HCT116 (cell line): ENCODE measurements around the gene ZFR. TPM values are rescaled to one million over a fixed set of nuclear protein-coding genes. Genes with fewer than 3 reads are reported as not detected.
A peak's percentile ranks its signal among the peaks of the same experiment; 100 is the strongest.

Experiments used
- ATAC-seq: fragments of 200-7000 bp; cut with Tn5 transposase; 2 replicates; pipeline ENCODE4 v1.9.1; 2020; ENCODE audit warnings: mild to moderate bottlenecking, moderate library complexity
- BruUV-seq: library from RNA; stranded (reverse); fragments of 400-500 nt; replicated peaks from 2 replicates; lab custom pipeline; 2021; lab: Mats Ljungman, UMichigan
- CTCF ChIA-PET: fragments of 300-600 bp; sonication (Branson Sonifier 250); formaldehyde crosslinking; loops from one replicate; lab custom pipeline; 2021; ENCODE audit warnings: antibody characterized with exemption; lab: Charles Lee
- POLR2A ChIA-PET: fragments of 300-600, 350-600 bp; sonication (Branson Sonifier 250); formaldehyde crosslinking; loops from one replicate; lab custom pipeline; 2021; ENCODE audit warnings: antibody characterized with exemption; lab: Charles Lee
- RAD21 ChIA-PET, 2 experiments: fragments of 300-600 bp; sonication (Branson Sonifier 250); formaldehyde crosslinking; loops; one replicate each; lab custom pipeline; 2023; ENCODE audit warnings: low total read pairs in 2 of 2; ENCODE audit not compliant: uncharacterized antibody in 2 of 2, unreplicated experiment in 2 of 2, low non-redundant PET in 1 of 2; lab: Charles Lee
- DNase-seq: peaks from one replicate; pipeline ENCODE4 v3.0.0-alpha.2; 2010; ENCODE audit warnings: low read depth, low spot score
- H2AFZ ChIP-seq: fragments of 200-600 bp; shearing (Covaris generic), sonication (generic); 2 replicates; pipeline ENCODE4 v1.6.1; 2017; ENCODE audit warnings: low read depth, mixed run types, mixed read lengths, antibody characterized with exemption, low read length; ENCODE audit not compliant: poor library complexity, severe bottlenecking
- H3K27ac ChIP-seq: 2 replicates; pipeline ENCODE4 v1.5.1; 2012; ENCODE audit warnings: low read depth, low read length
- H3K27me3 ChIP-seq: fragments of 200-600 bp; sonication (generic); 2 replicates; pipeline ENCODE4 v1.6.1; 2016; ENCODE audit warnings: mixed run types, low read length, mixed read lengths; ENCODE audit not compliant: insufficient read depth
- H3K36me3 ChIP-seq, 2 experiments: fragments of 200-500 bp in 1 of 2; fragments of 200-600 bp in 1 of 2; sonication (Bioruptor generic) in 1 of 2; sonication (generic) in 1 of 2; 2 replicates each; pipeline versions ENCODE4 v1.5.1 to v1.6.1; 2014 to 2016; ENCODE audit warnings: low read length in 2 of 2, inconsistent platforms in 1 of 2, mixed read lengths in 1 of 2, mixed run types in 1 of 2; ENCODE audit not compliant: insufficient read depth in 2 of 2, control insufficient read depth in 1 of 2
- H3K4me1 ChIP-seq, 2 experiments: fragments of 200-600 bp in 1 of 2; sonication (generic) in 1 of 2; 2 replicates each; pipeline versions ENCODE4 v1.5.1 to v1.6.1; 2012 to 2017; ENCODE audit warnings: low read length in 2 of 2, inconsistent platforms in 1 of 2, mild to moderate bottlenecking in 1 of 2, mixed read lengths in 1 of 2, mixed run types in 1 of 2, moderate library complexity in 1 of 2; ENCODE audit not compliant: insufficient read depth in 2 of 2, control insufficient read depth in 1 of 2
- H3K4me2 ChIP-seq: fragments of 200-600 bp; sonication (generic); 2 replicates; pipeline ENCODE4 v1.6.1; 2017; ENCODE audit warnings: mixed run types, low read length, mixed read lengths
- H3K4me3 ChIP-seq, 2 experiments: fragments of 200-600 bp in 1 of 2; sonication (generic) in 1 of 2; replicated peaks in 1 of 2; 2 replicates each; pipeline ENCODE4 v1.5.1; 2011 to 2016; ENCODE audit warnings: low read length in 2 of 2, control low read depth in 1 of 2, low read depth in 1 of 2, mild to moderate bottlenecking in 1 of 2, mixed read lengths in 1 of 2, mixed run types in 1 of 2
- H3K79me2 ChIP-seq: fragments of 200-600 bp; sonication (generic); 2 replicates; pipeline ENCODE4 v1.6.1; 2017; ENCODE audit warnings: mild to moderate bottlenecking, mixed run types, low read length, moderate library complexity, mixed read lengths; ENCODE audit not compliant: insufficient read depth
- H3K9ac ChIP-seq: fragments of 200-600 bp; sonication (generic); 2 replicates; pipeline ENCODE4 v1.6.1; 2016; ENCODE audit warnings: low read length, mixed read lengths
- H3K9me2 ChIP-seq: fragments of 200-600 bp; sonication (generic), shearing (Covaris generic); 2 replicates; pipeline ENCODE4 v1.6.1; 2017; ENCODE audit warnings: mixed run types, mild to moderate bottlenecking, moderate library complexity; ENCODE audit not compliant: insufficient read depth
- H3K9me3 ChIP-seq, 2 experiments: fragments of 200-500 bp in 1 of 2; fragments of 200-600 bp in 1 of 2; sonication (Bioruptor generic) in 1 of 2; sonication (generic) in 1 of 2; 2 replicates each; pipeline ENCODE4 v1.6.1; 2014 to 2017; ENCODE audit warnings: low read length in 2 of 2, mixed read lengths in 2 of 2, inconsistent platforms in 1 of 2, low read depth in 1 of 2, mild to moderate bottlenecking in 1 of 2, mixed run types in 1 of 2, moderate library complexity in 1 of 2; ENCODE audit not compliant: control insufficient read depth in 1 of 2, insufficient read depth in 1 of 2
- H4K20me1 ChIP-seq: fragments of 200-600 bp; sonication (generic), shearing (Covaris generic); 2 replicates; pipeline ENCODE4 v1.6.1; 2017; ENCODE audit warnings: mixed run types, mild to moderate bottlenecking, moderate library complexity; ENCODE audit not compliant: insufficient read depth
- POLR2AphosphoS5 ChIP-seq: IDR thresholded peaks from 2 replicates; pipeline ENCODE4 v1.6.1; 2011; ENCODE audit warnings: mild to moderate bottlenecking, low read depth, low read length, moderate library complexity
- RAD21 ChIP-seq: IDR thresholded peaks from 2 replicates; pipeline ENCODE4 v1.6.1; 2012; ENCODE audit warnings: low read depth, mild to moderate bottlenecking
- intact Hi-C: fragments of 100-400 bp; cut with micrococcal nuclease; formaldehyde crosslinking; loops from 2 replicates; pipeline ENCODE4 v1.10.0; 2022
- total RNA-seq: library from RNA; stranded (reverse); gene quantifications from one replicate; pipeline ENCODE4 v1.2.1, GENCODE V29; 2021; ENCODE audit not compliant: unreplicated experiment
- TF ChIP-seq, protein P1 (sequence below): IDR thresholded peaks from 2 replicates; pipeline ENCODE4 v1.6.1; 2012
- TF ChIP-seq, protein P2 (sequence below), 3 experiments: fragments of 200-600 bp in 1 of 3; sonication (generic) in 1 of 3; IDR thresholded peaks in 2 of 3; conservative IDR thresholded peaks in 1 of 3; 2 replicates each; pipeline ENCODE4 v1.5.1; 2012 to 2017; ENCODE audit warnings: low read depth in 2 of 3, low read length in 2 of 3, antibody characterized with exemption in 1 of 3, borderline replicate concordance in 1 of 3, control low read depth in 1 of 3, mild to moderate bottlenecking in 1 of 3, mixed read lengths in 1 of 3, mixed run types in 1 of 3, moderate library complexity in 1 of 3; ENCODE audit not compliant: insufficient read depth in 1 of 3

Gene ZFR
- total RNA-seq, 1 experiment from 2014 or later, result 65.7 TPM

DNA sequence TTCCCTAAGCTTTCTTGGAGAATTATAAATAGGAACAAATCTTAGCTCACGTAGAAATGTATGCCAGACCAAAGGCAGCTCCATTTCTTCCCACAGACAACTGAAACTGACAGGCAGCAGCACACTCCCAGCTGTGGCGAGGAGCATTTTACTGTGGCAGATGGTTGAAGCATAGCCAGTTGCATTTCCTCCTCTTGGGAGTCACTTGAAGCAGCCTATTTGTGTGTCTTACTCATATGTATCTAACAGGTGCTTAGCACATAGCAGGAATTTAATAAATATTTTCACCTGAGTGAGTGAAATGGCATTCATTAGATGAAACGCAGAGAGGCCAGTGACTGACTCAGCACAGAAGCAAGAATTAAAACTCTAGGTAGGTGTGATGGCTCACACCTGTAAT, 119.5 kb downstream of the ZFR start:
- RAD21 ChIA-PET, result no interaction called here
- POLR2A ChIA-PET, result no interaction called here
- H3K4me2 ChIP-seq, result no peak overlapping the region
- CTCF ChIA-PET, result no interaction called here
- DNase-seq (no peak), ATAC-seq (no peak)
- H3K9ac ChIP-seq, result no peak overlapping the region
- H3K27ac ChIP-seq, result no peak overlapping the region
- no peaks in the 10 kb centered on the region for H4K20me1 ChIP-seq
- no TSS peak for BruUV-seq
- H3K27me3 ChIP-seq, result no peaks in the 10 kb centered on the region
- H3K9me3 ChIP-seq, result peaks cover 0 to 3% of the 10 kb centered on the region in 2 experiments; a peak in 1 of 4 replicates
- no peak overlapping the region for H3K4me3 ChIP-seq
- intact Hi-C loops, result loop anchor here (5.0 kb wide), 2 partner anchors 153 to 498 kb away; partner anchors contain the start of gene GOLPH3
- no peaks in the 10 kb centered on the region for H3K79me2 ChIP-seq
- peaks cover 11 to 25% of the 10 kb centered on the region in 2 experiments for H3K4me1 ChIP-seq
- H2AFZ ChIP-seq, result no peak overlapping the region
- no peak for TF ChIP-seq RAD21
- TF ChIP-seq, protein P1, sequence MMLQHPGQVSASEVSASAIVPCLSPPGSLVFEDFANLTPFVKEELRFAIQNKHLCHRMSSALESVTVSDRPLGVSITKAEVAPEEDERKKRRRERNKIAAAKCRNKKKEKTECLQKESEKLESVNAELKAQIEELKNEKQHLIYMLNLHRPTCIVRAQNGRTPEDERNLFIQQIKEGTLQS, result no peak
- H3K9me2 ChIP-seq, result no peaks in the 10 kb centered on the region
- no peaks in the 10 kb centered on the region for H3K36me3 ChIP-seq

DNA sequence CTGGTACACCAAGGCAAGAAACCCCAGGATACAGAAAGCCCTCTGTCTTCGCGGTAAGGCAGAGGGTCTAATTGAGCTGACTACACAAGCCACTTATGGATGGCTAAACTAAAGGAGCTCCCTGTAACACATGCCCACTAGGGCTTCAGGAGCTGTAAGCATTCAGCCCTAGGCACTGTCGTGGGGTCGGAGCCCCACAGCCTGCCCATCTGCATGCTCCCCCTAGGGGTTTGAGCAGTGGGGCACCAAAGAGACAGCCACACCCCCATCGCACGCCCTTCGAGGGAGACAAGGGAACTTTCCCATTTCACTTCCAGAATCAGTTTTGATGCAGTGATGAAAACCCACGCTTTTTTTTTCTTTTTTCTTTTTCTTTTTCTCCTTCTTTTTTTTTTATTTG, 120.8 kb downstream of the ZFR start:
- ChIA-PET POLR2A (no interaction called here), RAD21 (no interaction called here), CTCF (no interaction called here)
- no peaks in the 10 kb centered on the region for H3K79me2 ChIP-seq
- no peak overlapping the region for H3K4me3 ChIP-seq
- H3K27ac ChIP-seq, result no peak overlapping the region
- TF ChIP-seq, protein P2, sequence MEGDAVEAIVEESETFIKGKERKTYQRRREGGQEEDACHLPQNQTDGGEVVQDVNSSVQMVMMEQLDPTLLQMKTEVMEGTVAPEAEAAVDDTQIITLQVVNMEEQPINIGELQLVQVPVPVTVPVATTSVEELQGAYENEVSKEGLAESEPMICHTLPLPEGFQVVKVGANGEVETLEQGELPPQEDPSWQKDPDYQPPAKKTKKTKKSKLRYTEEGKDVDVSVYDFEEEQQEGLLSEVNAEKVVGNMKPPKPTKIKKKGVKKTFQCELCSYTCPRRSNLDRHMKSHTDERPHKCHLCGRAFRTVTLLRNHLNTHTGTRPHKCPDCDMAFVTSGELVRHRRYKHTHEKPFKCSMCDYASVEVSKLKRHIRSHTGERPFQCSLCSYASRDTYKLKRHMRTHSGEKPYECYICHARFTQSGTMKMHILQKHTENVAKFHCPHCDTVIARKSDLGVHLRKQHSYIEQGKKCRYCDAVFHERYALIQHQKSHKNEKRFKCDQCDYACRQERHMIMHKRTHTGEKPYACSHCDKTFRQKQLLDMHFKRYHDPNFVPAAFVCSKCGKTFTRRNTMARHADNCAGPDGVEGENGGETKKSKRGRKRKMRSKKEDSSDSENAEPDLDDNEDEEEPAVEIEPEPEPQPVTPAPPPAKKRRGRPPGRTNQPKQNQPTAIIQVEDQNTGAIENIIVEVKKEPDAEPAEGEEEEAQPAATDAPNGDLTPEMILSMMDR (IDR thresholded peaks at IDR 0.05 in 2 of 3, conservative IDR thresholded peaks at IDR 0.05 in 1 of 3; ENCODE audit: borderline replicate concordance in 1 of 3, insufficient read depth in 1 of 3, low read depth in 2 of 3, low read length in 2 of 3), result peak in 1 of 3 experiments; percentile 13; a peak in 1 of 6 replicates
- no peak for TF ChIP-seq POLR2AphosphoS5
- ATAC-seq (no peak), DNase-seq (no peak)
- intact Hi-C loops, result no loop called here
- no peak overlapping the region for H3K9ac ChIP-seq
- H3K27me3 ChIP-seq, result no peaks in the 10 kb centered on the region
- H3K9me2 ChIP-seq, result no peaks in the 10 kb centered on the region
- BruUV-seq, result no TSS peak
- no peak overlapping the region for H2AFZ ChIP-seq
- H4K20me1 ChIP-seq, result no peaks in the 10 kb centered on the region
- H3K36me3 ChIP-seq, result no peaks in the 10 kb centered on the region
- H3K4me1 ChIP-seq, result peaks cover 11 to 20% of the 10 kb centered on the region in 2 experiments
- no peak overlapping the region for H3K4me2 ChIP-seq
- peaks cover 0 to 3% of the 10 kb centered on the region in 2 experiments; a peak in 1 of 4 replicates for H3K9me3 ChIP-seq
